Keratinocyte (primary cell): ENCODE results near the gene GSTM4. TPM values are rescaled to one million over a fixed set of nuclear protein-coding genes. Genes with fewer than 3 reads are reported as not detected.

Experiments
- DNase-seq: peaks from one replicate; pipeline ENCODE4 v3.0.0-alpha.2; 2011; ENCODE audit warnings: low read depth, missing footprints, low spot score
- FAIRE-seq: peaks from 2 replicates; lab custom pipeline; 2011; peaks lifted over from hg19 to GRCh38; lab: Jason Lieb, UNC
- H2AFZ ChIP-seq: 2 replicates; pipeline ENCODE4 v1.6.0; 2012; ENCODE audit warnings: low read length, control low read depth, inconsistent platforms; ENCODE audit not compliant: control insufficient read depth
- H3K27ac ChIP-seq: 2 replicates; pipeline ENCODE4 v1.5.1; 2011; ENCODE audit warnings: low read length; ENCODE audit not compliant: control insufficient read depth, insufficient read depth
- H3K27me3 ChIP-seq: 3 replicates; pipeline ENCODE4 v1.6.0; 2011; ENCODE audit warnings: low read length; ENCODE audit not compliant: control insufficient read depth, insufficient read depth; ENCODE audit errors: extremely low read depth
- H3K36me3 ChIP-seq, 2 experiments: 2 replicates in 1 of 2; 3 replicates in 1 of 2; pipeline ENCODE4 v1.5.1; 2011; ENCODE audit warnings: low read length in 2 of 2, mild to moderate bottlenecking in 1 of 2; ENCODE audit not compliant: control insufficient read depth in 2 of 2, insufficient read depth in 2 of 2; ENCODE audit errors: extremely low read depth in 1 of 2
- H3K4me1 ChIP-seq: 3 replicates; pipeline ENCODE4 v1.5.1; 2011; ENCODE audit warnings: low read length; ENCODE audit not compliant: control insufficient read depth, insufficient read depth; ENCODE audit errors: extremely low read depth
- H3K4me2 ChIP-seq: 3 replicates; pipeline ENCODE4 v1.6.0; 2011; ENCODE audit warnings: low read depth, low read length; ENCODE audit not compliant: control insufficient read depth, insufficient read depth; ENCODE audit errors: extremely low read depth
- H3K4me3 ChIP-seq, 3 experiments: fragments of 200-600 bp in 1 of 3; sonication (generic) in 1 of 3; 2 replicates in 2 of 3; 3 replicates in 1 of 3; pipeline ENCODE4 v1.5.1; 2011 to 2016; ENCODE audit warnings: low read length in 3 of 3, mild to moderate bottlenecking in 3 of 3, control low read depth in 2 of 3, inconsistent platforms in 1 of 3, low read depth in 1 of 3, mixed read lengths in 1 of 3, mixed run types in 1 of 3, moderate library complexity in 1 of 3; ENCODE audit not compliant: control insufficient read depth in 2 of 3, insufficient read depth in 2 of 3; ENCODE audit errors: extremely low read depth in 1 of 3
- H3K79me2 ChIP-seq: 2 replicates; pipeline ENCODE4 v1.6.0; 2012; ENCODE audit warnings: low read length; ENCODE audit not compliant: control insufficient read depth, insufficient read depth
- H3K9ac ChIP-seq: 3 replicates; pipeline ENCODE4 v1.6.0; 2011; ENCODE audit warnings: low read length; ENCODE audit not compliant: control insufficient read depth, insufficient read depth; ENCODE audit errors: extremely low read depth
- H3K9me1 ChIP-seq: 3 replicates; pipeline ENCODE4 v1.6.0; 2011; ENCODE audit warnings: low read length; ENCODE audit not compliant: control insufficient read depth, insufficient read depth; ENCODE audit errors: extremely low read depth
- H3K9me3 ChIP-seq: 2 replicates; pipeline ENCODE4 v1.5.1; 2012; ENCODE audit warnings: low read depth, low read length; ENCODE audit not compliant: control insufficient read depth
- H4K20me1 ChIP-seq: 3 replicates; pipeline ENCODE4 v1.6.0; 2011; ENCODE audit warnings: low read length; ENCODE audit not compliant: control insufficient read depth, insufficient read depth; ENCODE audit errors: extremely low read depth
- EZH2 ChIP-seq: IDR thresholded peaks from one replicate; pipeline ENCODE4 v1.6.1; 2012; ENCODE audit warnings: inconsistent platforms, mild to moderate bottlenecking, low read length, moderate library complexity
- dilution Hi-C: fragments of 300-500 bp; cut with MboI; formaldehyde crosslinking; loops from one replicate; pipeline ENCODE4 v1.7.0; 2020; ENCODE audit warnings: low sequenced_read_pairs; ENCODE audit not compliant: extremely low pct_ligation_motif_present
- polyA plus RNA-seq, 5 experiments: library from polyadenylated mRNA; depleted of rRNA in 3 of 5; stranded (reverse) in 3 of 5; stranded (forward) in 1 of 5; unstranded in 1 of 5; fragments of >200 nt; gene quantifications; 1 replicate in 1 of 5; 2 replicates in 3 of 5; 3 replicates in 1 of 5; pipeline versions ENCODE4 v1.2.1 to v1.2.3, GENCODE V29; 2011 to 2012; ENCODE audit warnings: missing spikeins in 2 of 5, low read depth in 1 of 5, low replicate concordance in 1 of 5
- TF ChIP-seq, protein P1 (sequence below), 3 experiments: IDR thresholded peaks in 1 of 3; conservative IDR thresholded peaks in 1 of 3; optimal IDR thresholded peaks in 1 of 3; 2 replicates in 2 of 3; 3 replicates in 1 of 3; pipeline versions ENCODE3 to v1.5.1; 2011; ENCODE audit warnings: low read length in 3 of 3, mild to moderate bottlenecking in 3 of 3, moderate library complexity in 2 of 3, control low read depth in 1 of 3, inconsistent platforms in 1 of 3; ENCODE audit not compliant: insufficient read depth in 2 of 3; ENCODE audit errors: extremely low read depth in 1 of 3

Gene GSTM4
- polyA plus RNA-seq, 1 donor (not counting 4 experiments of a cell fraction or from before 2014, with no cell fraction given) = 15.9 TPM

DNA sequence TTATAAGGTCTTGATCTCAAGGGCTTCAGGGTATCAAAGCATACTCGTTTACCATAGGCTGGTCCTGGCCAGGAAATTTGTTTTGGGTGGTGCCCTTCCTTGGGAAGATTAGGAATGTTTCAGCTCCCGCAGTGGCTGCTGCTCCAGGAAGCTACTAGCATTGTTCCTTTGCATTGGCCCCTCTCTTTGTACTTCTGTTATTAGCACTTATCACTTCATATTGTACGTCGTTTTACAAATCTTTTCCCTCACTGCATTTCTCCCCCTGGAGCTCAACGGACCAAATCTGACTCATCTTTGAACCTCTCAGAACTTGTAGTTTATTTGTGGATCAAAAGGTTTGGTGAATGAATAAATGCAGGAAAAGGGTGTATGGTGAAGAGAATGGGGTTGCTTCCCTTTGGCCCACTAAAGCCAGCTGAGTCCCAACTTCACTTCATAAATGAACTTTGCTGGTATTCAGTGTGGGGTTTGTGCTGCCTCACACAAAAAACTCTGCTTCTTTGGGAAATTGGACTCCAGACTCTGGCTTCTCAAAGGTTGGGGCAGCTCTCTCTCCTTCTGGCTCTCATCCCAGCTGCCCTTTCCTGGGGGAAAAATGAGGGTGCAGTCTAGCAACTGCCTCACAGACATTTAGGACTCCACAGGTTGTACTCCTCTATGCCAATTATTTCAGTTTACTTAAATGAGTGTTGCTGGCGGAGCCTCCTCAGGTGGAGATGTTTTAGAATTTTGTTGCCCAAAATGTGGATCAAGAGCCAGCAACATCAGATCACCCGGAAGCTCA lies 42.3 kb upstream of the GSTM4 start:
- Histone ChIP-seq H3K36me3 (no peaks in the 10 kb centered on the region), H3K27ac (no peak overlapping the region), H3K4me3 (no peak overlapping the region), H2AFZ (no peak overlapping the region), H3K79me2 (no peaks in the 10 kb centered on the region), H3K9ac (no peak overlapping the region), H3K9me3 (no peaks in the 10 kb centered on the region), H3K4me1 (peaks cover 13% of the 10 kb centered on the region), H4K20me1 (no peaks in the 10 kb centered on the region), H3K4me2 (no peak overlapping the region), H3K9me1 (no peaks in the 10 kb centered on the region), H3K27me3 (no peaks in the 10 kb centered on the region)
- DNase-seq = no peak
- dilution Hi-C loops = no loop called here
- FAIRE-seq = no peak
- TF ChIP-seq, protein P1, sequence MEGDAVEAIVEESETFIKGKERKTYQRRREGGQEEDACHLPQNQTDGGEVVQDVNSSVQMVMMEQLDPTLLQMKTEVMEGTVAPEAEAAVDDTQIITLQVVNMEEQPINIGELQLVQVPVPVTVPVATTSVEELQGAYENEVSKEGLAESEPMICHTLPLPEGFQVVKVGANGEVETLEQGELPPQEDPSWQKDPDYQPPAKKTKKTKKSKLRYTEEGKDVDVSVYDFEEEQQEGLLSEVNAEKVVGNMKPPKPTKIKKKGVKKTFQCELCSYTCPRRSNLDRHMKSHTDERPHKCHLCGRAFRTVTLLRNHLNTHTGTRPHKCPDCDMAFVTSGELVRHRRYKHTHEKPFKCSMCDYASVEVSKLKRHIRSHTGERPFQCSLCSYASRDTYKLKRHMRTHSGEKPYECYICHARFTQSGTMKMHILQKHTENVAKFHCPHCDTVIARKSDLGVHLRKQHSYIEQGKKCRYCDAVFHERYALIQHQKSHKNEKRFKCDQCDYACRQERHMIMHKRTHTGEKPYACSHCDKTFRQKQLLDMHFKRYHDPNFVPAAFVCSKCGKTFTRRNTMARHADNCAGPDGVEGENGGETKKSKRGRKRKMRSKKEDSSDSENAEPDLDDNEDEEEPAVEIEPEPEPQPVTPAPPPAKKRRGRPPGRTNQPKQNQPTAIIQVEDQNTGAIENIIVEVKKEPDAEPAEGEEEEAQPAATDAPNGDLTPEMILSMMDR (optimal IDR thresholded peaks at IDR 0.05 in 1 of 3, IDR thresholded peaks at IDR 0.05 in 1 of 3, conservative IDR thresholded peaks at IDR 0.05 in 1 of 3; ENCODE audit: extremely low read depth in 1 of 3, insufficient read depth in 2 of 3, low read length in 3 of 3) = no peak
- TF ChIP-seq EZH2 = no peak

- H3K4me2 ChIP-seq = no peak overlapping the region
- H3K27ac ChIP-seq = no peak overlapping the region
- H3K79me2 ChIP-seq = peaks cover 9% of the 10 kb centered on the region
- dilution Hi-C loops = no loop called here
- no peaks in the 10 kb centered on the region for H3K36me3 ChIP-seq
- no peak overlapping the region for H3K9ac ChIP-seq
- no peaks in the 10 kb centered on the region for H4K20me1 ChIP-seq
- no peaks in the 10 kb centered on the region for H3K9me1 ChIP-seq
- FAIRE-seq (no peak), DNase-seq (no peak)
- no peaks in the 10 kb centered on the region for H3K9me3 ChIP-seq
- TF ChIP-seq, protein P1 (optimal IDR thresholded peaks at IDR 0.05 in 1 of 3, IDR thresholded peaks at IDR 0.05 in 1 of 3, conservative IDR thresholded peaks at IDR 0.05 in 1 of 3; ENCODE audit: extremely low read depth in 1 of 3, insufficient read depth in 2 of 3, low read length in 3 of 3) = no peak
- TF ChIP-seq EZH2 = no peak
- no peak overlapping the region for H3K4me3 ChIP-seq
- no peak overlapping the region for H2AFZ ChIP-seq
- no peaks in the 10 kb centered on the region for H3K27me3 ChIP-seq
- peaks cover 21% of the 10 kb centered on the region for H3K4me1 ChIP-seq
These were observed 40.0 kb upstream of the GSTM4 start for GRCh38 chr1:109615879-109616278.
